GM21360 (cell line): ENCODE data around the gene PVRIG.
"Not testable (repeated sequence)": the region's sequence is repeated elsewhere in the genome, so short reads cannot be mapped to it uniquely, and the experiment has no call there.

Source experiments
- ATAC-seq: cut with Tn5 transposase; IDR thresholded peaks from one replicate; pipeline ENCODE4 v1.9.1; 2021; ENCODE audit warnings: mild to moderate bottlenecking, moderate library complexity; ENCODE audit not compliant: unreplicated experiment

Gene PVRIG

GRCh38 chr7:100219801-100220585 lies at the start of gene PVRIG:
Gene PVRIG, plus strand, starts transcription at chr7:100219949. Its CDS starts 22 bp downstream, at chr7:100219971.
- not testable (repeated sequence) for ATAC-seq

GRCh38 chr7:100170101-100170897 lies 49.5 kb upstream of the PVRIG start:
- ATAC-seq = no peak

GRCh38 chr7:100171087-100171681 lies 48.6 kb upstream of the PVRIG start:
- ATAC-seq = no peak

- no peak for ATAC-seq
Observed at GRCh38 chr7:100171840-100172239, 47.9 kb upstream of the PVRIG start.

- ATAC-seq = no peak
Observed at GRCh38 chr7:100173806-100174495, 45.8 kb upstream of the PVRIG start.

DNA sequence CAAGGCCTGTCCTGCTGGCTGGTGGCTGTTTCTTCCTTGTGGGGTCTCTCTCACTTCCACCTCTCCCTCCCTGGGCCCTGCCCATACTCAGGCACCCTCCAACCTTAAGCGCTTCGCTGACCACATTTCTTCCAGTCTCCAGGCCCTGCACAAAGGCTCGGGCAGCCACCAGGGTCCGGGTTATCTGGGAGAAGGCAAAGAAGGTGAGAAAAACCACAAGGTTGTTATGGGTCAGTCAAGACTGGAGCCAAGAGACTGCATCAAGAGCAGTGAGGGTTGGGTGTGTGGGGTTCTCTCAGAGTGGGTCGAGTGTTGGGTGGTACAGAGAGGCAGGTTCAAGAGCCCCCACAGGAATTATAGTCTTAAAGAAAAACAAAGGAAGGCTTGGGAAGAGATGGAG lies 45.2 kb upstream of the PVRIG start:
- no peak for ATAC-seq

DNA sequence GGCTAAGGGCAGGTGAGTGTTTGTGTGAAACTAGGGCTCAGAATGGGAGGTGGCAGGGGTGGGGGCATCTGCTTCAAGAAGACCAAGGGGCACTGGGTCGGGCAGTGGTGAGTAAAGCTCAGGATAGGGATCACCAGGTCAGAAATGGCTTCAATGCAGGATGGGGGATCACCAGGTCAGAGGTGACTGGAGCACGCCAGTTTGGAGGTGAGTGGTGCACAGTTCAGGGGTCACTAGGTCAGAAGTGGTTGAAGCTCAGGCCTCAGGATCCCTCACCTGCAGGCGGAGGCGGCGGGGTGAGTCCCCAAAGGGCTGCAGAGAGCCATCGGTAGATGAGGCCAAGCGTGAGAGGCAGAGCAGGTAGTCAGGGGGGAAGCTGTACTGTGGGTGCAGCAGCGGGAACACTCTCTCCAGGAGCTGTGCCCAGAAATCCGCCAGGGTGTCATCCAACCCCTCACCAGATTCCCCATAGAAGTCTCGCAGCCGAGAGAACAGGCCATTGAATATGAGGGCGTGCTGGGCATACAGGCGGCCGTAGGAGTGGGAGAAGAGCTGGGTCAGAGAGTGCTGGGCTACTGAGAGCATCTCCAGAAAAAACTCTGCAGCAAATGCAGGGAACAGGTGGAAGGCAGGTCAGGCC lies 44.3 kb upstream of the PVRIG start:
- no peak for ATAC-seq

GRCh38 chr7:100176096-100177044 lies 43.4 kb upstream of the PVRIG start:
- ATAC-seq = no peak

DNA sequence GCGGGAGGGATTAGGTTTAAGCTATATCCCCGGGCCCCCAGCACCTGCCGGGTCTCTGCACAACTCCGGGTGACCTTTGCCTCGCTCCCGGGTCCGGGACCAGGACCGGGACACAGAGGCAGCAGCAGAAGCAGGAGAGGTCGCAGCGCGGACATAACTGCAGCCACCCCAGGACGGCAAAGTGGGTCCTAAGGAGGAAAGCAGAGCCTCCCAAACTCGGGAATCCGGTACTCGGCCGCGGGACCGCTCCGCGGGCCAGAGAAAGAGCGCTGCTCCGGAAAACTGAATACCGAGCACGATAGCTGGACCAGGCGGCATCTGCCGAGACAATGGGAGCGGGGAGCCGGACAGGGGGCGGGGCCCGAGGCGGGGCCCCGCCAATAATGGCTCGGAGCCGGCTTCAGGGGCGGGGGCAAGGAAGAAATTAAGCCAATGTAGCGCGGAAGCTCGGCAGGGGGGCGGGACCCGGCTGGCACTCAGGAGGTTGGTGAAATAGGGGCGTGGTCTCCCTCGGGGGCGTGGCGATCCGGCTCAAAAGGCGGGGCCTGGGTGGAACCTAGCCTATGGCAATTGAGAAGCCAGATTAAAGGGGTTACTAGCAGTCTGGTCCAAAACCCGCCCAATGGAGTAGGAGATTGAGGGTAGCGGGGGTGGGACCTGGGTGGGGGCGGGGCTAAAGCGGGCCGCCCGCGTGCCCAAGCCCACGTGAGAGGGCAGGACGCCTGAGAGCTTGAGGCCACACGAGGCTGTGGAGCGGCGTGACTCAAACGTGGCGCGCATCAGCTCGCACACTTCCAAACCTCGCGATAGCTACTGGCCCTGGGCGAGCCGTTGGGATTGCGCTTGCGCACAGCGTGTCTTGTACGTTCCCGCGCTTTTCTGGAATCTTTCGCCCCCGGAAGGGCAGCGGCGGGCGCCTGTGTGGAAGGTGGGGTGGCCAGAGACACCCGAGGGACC lies 42.4 kb upstream of the PVRIG start, which contains the start of the genes GPC2 and STAG3:
GPC2 (minus strand) TSS at position 337 of the 957 bp plus-strand sequence; CDS start at position 155, 182 bp downstream.
STAG3 (plus strand) TSS at position 874 of the 957 bp plus-strand sequence. CDS start 2,639 bp downstream, outside the sequence.
- ATAC-seq = peak; percentile 77

- ATAC-seq = not testable (repeated sequence)
Observed at GRCh38 chr7:100180084-100180483, 39.7 kb upstream of the PVRIG start.

- ATAC-seq = not testable (repeated sequence)
Observed at GRCh38 chr7:100182616-100183015, 37.1 kb upstream of the PVRIG start.

DNA sequence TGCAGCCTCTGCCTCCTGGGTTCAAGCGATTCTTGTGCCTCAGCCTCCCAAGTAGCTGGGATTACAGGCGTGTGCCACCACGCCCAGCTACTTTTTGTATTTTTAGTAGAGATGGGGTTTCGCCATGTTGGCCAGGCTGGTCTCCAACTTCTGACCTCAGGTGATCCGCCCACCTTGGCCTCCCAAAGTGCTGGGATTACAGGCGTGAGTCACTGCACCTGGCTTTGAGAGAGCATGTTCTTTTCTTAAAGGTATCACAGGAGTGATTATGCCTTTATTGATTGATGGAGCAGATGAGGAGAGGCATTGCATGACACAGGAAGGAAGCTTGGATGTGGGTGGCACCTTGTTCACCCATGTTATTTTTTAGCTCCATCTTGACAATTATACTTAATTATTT lies 36.7 kb upstream of the PVRIG start:
- not testable (repeated sequence) for ATAC-seq

DNA sequence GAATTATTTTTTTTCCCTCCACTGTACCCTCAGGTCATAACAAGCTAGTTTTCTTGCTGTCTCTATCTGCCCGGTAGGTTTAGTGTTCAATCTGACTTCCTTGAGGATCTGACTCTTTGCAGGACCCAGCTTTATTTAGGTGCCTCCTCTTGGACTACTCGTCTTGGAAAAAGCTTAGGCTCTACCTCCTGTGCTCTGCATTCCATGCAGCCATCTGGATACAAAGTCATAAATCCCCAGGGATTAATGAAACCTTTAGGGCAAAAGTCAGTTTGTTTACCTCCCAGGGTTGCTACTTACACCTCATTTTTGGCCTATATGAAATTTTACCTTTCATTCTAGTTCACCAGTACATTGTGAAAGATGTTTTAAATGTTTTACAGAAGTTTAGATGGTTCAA lies 34.0 kb upstream of the PVRIG start:
- ATAC-seq = no peak

- ATAC-seq = no peak
Observed at GRCh38 chr7:100189061-100189460, 30.7 kb upstream of the PVRIG start.

GRCh38 chr7:100190048-100190711 lies 29.6 kb upstream of the PVRIG start:
- no peak for ATAC-seq

DNA sequence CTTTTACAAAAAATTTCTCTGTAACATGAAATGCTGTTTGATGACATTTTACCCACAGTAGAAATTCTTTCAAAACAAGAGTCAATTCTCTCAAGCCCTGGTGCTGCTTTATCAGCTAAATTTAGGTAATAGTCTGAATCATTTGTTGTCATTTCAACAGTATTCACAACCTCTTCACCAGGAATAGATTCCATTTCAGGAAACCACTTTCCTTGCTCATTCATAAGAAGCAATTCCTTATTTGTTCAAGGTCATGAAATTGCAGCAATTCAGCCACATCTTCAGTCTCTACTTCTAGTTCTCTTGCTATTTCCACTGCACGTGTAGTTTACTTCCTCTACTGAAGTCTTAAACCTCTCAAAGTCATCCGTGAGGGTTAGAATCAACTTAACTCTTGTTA lies 28.0 kb upstream of the PVRIG start:
- no peak for ATAC-seq

DNA sequence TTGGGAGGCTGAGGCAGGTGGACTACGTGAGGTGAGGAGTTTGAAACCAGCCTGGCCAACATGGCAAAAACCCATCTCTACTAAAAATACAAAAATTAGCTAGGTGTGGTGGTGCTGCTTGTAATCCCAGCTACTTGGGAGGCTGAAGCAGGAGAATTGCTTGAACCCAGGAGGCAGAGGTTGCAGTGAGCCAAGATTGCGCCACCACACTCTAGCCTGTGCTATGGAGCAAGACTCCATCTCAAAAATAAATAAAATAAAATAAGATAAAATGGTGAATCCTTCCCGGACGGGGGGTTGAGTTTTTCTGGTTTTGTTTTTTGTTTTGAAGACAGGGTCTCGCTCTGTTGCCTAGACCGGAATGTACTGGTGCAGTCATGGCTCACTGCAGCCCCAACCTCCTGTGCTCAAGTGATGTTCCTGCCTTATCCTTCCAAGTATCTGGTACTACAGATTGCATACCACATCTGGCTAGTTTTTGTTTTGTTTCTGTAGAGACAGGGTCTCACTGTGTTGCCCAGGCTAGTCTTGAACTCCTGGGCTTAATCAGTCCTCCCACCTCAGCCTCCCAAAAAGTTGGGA lies 27.4 kb upstream of the PVRIG start:
- ATAC-seq = not testable (repeated sequence)
